HG02884 (cell line): ENCODE results near the gene NEDD4L.

Experiments
- ATAC-seq: cut with Tn5 transposase; IDR thresholded peaks from one replicate; pipeline ENCODE4 v1.9.1; 2021; ENCODE audit warnings: mild to moderate bottlenecking, moderate library complexity; ENCODE audit not compliant: unreplicated experiment

Gene NEDD4L

DNA sequence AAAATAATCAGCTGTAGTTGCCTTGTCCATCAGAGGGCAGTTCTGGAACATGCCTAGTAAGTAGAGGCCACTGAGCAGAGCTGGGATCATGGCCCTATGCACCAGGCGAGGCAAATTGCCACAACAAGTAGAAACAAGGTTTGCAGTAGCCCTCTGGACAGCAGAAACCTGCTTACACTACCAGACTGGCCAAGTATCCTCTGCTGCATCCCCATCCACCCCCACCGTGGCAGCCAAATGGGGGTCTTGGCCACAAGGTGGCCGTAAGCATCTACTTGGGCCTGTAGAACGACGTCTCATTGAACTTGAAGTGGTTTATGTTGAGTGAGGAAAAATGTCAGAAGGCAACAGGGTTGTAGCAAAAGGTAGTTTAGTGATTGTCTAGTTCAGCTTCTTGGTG, 343.7 kb downstream of the NEDD4L start:
- ATAC-seq = no peak

DNA sequence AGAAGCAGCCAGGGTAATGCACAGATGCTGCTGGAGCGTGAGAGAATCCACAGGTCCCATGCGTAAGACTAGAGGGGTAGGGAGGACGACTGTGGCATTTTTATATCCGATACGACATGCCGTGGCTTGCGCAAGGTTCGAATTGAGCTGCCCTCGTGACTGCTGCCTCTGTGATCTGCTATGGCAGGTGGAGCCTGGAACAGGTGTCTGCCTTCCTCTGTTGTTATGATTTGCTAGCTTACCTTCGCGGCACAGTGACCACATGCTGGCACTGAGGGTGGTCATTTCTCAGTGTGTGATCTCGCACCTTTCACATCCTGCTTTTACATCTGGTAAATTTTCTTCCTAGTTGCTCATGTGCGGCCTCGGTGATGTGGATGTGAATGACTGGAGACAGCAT, 344.7 kb downstream of the NEDD4L start:
- no peak for ATAC-seq

DNA sequence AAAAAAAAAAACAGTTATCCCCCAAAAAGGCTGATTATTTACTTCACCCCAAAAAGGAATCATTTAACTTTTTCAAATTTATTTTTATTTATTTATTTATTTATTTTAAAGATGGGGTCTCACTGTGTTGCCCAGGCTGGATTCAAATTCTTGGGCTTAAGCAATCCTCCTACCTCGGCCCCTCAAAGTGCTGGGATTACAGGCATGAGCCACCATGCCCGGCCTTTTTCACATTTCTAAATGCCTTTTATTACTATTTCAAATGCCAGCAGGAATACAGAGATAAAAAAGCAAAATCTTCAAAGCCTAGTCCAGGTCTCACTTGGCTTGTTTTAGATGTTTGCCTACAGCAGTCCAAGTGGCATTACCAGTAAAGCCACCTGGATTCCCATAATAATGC, 345.7 kb downstream of the NEDD4L start:
- ATAC-seq = no peak

DNA sequence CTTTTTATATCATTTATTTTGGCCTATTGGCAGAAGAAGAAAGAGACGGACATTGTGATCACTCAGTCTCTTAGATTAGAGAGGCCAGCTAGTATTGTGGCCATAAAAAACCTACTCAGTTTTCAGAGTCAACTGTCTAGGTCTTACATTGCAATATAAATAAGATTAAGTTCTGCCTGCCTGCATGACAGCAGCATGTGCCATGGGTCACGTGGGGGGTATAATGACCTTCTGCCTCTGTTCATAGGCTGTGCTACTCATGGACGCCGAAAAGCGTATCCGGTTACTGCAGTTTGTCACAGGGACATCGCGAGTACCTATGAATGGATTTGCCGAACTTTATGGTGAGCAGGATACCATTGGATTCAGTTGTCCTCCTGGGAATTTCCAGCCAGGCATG, 346.4 kb downstream of the NEDD4L start:
- no peak for ATAC-seq

DNA sequence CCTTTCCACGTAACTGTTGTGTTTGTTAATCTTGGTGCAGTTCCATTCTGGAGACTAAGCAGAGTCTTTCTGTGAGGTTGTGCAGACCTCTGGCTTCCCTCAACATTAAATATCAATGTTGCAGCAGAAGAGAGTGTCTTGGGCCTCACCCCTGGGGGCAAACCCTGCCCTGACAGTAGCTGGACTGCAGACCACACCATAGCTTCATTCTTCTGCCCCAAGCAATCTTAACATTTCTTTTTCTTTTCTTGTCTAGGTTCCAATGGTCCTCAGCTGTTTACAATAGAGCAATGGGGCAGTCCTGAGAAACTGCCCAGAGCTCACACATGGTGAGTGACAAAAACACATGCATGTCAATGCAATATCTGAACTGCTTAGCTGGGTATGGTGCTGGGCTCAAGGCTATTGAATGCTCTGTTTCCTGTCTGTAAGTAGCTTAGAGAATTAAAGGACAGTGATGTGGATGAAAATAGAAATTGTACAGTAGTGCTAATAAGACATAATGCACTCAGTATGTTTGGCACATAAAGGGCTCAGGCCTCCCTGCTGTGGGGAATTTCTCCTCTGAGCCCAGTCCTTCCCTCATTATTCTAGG, 347.3 kb downstream of the NEDD4L start:
- no peak for ATAC-seq

DNA sequence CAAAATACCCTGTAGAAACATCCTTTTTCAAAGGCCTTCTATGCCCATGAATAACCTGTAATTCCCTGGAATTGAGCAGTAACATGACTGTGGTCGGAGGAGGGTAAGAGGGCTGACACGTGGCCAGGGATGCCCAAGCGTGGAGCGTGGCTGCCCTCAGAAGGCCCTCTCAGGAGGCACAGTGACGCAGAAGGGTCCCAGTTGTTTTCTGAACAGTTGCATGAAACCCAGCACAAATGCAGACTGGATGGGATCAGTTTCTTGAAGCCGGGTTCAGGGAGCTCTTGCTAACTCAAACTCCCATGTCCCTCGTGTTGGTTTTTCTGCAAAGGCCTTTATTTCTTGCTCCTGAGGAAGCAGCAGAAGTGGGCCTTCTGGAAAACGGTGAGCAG, 347.9 kb downstream of the NEDD4L start:
- no peak for ATAC-seq

DNA sequence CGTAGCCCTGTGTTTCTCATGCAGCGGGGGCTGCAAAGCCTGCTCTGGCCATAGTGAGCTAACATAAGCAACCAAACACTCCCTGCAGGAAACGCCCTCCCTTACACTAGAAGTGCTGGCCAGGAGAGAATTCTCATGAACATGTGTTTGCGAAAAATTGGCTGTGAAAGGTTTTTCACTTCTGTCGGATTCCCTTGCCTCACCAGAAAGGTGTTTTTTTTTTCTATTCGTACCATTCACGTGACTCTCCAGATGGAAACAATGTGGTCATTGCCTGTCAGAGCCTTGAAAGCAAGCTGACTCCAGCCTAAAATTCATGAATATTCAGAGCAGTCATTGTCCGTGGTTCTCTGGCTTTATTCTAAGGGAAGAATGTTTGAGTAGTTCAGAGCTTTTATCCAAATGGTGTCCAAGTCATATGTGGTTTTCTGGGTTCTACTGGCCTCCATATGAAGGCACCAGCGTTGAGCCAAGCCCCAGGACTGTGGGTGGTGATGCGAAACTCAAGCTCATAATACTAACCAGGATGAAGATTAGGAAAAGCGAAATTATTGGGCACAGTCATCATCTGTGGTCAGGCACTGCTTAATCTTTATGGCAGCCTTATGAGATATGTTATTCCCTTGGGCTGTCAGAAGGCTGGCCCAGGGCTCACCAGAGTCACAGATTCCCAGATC, 348.4 kb downstream of the NEDD4L start:
- ATAC-seq = no peak

DNA sequence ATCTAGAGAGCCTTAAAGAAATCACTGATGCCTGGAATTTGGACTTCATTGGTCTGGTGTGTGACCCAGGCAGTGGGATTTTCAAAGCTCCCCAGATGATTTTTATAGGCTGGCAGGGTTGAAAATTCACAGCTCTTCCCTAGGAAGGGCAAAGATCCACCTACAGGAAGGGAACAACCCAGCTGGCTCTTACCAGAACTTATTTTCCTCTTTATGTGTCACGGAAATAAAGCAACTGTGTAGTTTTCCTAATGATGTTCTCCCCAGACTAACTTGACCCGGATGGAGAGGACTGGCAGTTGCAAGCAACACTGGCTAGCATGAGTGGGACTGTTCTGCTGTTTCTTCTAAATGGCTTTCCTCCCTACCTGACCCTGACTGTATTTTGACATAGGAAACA, 349.3 kb downstream of the NEDD4L start:
- no peak for ATAC-seq

DNA sequence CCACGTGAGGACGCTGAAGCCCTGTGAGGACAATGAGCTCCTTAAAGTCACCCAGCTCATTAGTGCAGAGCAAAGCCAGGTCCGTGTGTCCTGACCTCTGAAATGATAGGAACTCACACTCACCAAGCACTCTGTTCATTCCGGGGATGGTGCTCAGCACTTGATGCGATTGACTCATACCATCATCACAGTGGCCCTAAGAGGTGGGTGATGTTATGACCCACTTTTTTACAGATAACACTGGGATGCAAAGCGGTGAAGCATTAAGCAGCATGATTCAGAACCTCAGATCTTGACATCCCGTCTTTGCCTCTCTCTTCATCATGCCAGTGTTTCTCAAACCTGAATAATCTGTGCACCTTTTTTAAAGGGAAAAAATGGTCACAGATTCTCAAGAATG, 350.0 kb downstream of the NEDD4L start:
- no peak for ATAC-seq

DNA sequence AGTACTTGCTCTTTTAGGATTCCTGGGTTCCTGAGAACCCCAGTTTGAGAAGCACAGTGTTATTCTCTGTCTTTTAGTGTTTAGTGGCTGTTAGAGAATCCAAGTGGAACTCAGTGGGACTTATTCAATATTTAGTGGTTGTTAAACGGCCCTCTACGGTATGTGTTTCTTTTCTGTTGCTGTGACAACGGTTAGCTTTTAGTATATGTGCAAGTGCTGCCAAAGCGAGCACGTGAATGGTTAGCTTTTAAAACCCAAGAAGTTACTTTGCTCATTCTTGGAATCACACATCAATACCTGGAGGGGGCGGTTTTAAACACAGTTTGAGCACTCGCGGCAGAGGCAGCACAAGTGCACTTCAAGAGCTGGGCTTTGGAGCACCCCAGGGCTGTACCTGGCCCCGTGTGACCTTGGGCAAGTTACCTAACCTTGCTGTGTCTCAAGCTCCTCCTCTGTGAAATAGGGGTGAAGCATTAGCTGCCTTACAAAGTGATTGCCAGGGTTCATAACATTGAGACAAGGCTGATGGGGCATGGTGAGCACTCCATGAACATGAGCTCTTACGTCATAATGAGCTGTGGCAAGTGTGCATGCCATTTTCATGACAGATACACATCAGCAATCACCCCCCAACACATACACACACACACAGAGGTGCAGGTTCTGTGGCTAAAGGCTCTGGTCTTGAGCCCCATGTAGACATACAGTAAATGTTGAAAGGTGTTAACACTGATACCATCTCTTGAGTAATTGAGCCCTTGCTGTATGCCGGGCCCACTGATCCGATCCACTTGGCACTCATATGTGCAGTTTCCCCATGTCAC, 350.8 kb downstream of the NEDD4L start:
- no peak for ATAC-seq

DNA sequence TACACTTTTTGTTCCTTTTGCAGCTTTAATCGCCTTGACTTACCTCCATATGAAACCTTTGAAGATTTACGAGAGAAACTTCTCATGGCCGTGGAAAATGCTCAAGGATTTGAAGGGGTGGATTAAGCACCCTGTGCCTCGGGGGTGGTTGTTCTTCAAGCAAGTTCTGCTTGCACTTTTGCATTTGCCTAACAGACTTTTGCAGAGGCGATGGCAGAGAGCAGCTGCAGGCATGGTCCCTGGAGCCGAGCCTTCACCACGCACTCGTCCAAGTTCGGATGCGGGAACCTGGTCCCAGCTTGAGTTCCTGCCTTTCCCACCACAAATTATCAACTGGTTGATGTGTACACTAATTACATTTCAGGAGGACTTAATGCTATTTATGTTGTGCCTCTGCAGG, 352.1 kb downstream of the NEDD4L start:
- no peak for ATAC-seq

DNA sequence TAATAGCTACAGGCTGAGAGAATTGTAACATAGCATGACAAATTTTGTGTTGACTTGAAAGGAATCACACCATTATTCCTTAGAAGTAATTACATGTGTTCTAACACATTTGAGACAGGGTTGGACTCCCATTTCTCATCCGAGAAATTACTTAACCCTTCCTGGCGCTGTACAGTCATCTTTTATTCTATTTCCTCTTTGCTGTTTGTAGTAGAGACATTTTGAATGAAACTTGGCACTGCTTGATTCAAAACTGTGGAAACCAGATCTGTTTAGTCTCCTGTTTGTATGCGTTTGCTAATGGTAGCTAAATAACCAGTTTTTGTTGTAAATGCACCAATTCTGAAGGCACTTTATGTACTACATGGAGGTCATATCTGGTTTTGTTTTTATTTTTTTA, 352.9 kb downstream of the NEDD4L start:
- ATAC-seq = no peak

DNA sequence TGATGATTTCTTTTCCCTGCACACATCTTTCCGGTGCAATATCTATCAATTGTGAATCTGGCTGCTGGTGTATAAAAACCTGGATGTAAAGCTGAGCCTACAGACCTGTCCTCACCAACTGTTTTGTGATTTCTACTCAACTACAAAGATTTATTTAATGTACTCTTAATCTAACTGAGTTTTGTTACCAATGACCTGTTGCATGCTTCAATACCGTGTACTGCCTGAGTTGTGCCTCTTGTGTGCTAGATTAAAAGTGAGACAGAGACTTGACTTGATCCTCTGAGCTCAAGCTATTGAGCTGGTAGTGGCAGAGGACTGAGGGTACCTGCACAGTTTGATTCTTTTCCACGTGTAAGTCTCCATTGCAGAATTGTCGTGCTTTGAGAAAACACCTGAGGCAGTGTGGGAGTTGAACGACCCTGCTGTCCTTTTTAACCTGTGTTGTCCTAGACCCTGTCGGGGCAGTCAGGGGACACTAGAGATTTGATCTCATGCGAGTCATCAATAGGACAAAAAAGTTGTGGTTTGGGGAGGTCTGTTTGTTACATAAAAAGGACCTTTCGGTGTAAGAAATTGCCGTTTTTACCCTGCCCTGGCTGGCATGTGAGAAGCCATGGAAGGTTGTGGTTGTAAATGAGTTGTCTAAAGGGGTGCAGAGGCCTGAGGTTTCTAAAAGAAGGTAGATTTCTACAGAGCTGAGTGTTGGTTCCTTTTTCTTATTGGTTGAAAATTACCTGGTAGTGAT, 353.5 kb downstream of the NEDD4L start:
- ATAC-seq = no peak

DNA sequence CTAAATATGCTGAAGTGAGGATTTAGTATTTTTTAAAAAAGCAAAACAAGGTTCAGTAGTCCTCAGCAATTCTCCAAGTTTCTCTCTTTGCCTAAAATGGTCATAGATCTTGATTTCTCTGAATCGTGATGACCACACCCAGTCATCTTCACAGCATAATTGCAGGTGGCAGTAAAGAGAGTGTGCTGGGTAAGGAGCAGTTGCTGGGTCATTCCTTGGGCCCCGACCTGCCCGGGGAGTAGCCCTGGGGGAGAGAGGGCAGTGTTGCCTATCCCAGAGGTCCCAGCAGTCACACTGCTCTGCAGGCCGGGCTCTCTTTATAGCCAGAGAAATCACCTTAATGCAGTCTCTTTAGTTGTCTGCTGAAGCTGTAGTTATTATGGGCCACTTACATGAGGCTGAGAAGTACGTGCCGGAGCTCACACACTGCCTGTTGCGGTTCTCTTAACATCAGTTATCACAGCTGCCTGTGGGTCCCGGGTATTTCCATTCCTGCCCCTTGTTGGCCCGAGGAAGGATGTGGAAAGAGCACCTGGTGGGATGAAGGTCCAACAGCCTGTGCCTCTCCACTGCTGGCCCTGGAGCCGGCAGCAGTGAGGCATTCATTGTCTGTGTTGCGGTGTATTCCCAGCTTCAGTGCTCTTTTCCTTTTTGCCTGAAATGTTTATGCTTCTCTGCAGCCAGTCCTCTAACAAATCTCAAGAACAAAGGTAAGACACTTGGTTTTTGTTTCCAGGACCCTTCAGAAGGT, 354.8 kb downstream of the NEDD4L start:
- no peak for ATAC-seq

DNA sequence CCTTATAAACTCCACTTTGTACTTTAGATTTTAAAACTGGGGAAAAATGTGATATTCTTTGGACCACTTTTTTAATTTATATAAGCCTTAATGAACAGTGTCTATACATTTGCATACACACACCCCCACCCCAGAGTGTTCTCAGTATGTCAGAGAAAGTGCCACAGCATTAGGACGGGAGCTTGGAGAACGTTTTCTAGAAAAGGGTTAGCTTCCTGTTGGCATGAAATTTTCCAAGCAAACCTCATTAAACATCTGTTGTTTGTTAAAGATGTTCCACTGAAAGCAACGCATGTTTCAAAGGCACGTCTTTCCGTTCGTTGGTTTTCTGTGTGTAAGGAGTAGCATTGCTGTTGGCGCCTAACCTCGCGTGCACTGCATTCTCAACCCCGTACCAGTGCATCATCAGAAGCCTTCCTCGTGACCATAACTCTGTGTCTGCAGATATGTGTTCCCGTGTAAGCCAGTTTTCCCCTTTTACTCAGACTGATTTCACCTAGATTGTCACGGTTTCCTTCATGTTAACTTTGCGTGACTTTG, 356.4 kb downstream of the NEDD4L start:
- no peak for ATAC-seq

DNA sequence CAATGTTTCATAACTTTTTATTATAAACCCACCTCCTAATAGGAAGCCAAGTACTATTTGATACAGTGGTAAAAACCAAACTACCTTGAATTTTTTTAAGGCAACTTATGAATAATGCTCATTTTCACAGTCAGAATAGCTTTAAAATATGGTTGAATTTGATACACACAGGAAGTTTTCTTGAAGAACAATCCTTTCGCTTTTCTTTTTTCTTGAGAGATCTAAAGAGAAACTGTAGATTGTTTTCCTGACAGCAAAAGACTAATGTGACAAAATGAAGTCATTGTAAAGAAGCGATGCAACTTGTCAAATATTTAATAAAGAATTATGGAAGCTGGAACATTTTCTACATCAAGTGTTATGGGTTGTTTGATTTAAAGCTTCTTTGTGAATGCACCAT, 357.2 kb downstream of the NEDD4L start:
- ATAC-seq = no peak

DNA sequence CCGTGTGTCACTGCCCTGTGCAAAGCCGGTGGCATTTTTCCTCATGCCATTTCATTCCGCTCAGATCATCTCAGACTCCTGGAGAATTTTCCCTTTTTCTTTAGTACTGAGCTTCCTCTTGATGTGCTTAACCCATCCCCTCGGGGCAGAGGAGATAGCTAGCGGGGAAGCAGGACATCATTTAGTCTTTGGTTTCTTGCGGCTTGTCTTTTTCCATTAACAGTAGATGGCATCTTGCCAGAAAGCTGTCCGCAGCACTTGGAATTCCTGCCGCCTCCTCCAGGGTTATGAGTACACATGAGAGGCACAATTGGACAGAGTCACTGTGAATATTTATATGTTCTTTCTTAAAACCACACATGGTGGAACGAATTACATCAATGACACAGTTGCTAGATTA, 358.2 kb downstream of the NEDD4L start:
- ATAC-seq = no peak

DNA sequence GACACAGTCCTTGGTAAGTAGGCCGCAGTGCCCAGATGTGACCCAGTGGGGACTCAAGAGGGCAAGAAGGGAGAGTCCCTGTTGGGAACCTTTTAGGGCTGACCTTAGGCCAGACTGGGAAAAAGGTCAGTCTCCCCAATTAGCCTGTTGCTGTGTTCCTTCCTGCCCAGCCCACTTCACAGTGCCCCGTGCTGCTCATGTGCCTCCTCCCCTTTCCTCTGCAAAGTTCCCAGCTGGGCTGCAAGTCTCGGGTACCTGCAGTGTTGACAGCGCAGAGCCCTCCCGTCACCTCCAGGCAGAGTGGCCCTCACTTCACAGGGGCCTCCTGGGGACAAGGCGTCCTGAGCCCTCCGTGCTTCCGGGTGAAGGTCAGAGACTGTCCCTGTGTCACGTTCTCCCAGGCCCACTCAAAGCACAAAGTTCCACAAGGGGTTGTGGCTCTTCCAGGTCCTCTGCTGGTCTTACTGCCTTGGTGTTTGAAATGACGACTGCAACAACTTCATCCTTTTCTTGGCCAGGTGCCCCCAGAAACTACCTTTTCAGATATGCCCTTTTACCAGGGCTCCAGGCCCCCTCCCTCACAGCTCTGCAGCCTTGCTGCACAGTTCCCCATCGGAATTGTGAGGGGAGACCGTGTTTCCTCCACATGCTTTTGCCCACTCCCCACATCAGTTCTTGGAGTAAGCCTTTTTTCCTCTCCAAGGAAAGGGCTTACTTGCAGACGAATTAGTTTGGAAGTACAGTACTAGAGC, 359.1 kb downstream of the NEDD4L start:
- ATAC-seq = no peak

DNA sequence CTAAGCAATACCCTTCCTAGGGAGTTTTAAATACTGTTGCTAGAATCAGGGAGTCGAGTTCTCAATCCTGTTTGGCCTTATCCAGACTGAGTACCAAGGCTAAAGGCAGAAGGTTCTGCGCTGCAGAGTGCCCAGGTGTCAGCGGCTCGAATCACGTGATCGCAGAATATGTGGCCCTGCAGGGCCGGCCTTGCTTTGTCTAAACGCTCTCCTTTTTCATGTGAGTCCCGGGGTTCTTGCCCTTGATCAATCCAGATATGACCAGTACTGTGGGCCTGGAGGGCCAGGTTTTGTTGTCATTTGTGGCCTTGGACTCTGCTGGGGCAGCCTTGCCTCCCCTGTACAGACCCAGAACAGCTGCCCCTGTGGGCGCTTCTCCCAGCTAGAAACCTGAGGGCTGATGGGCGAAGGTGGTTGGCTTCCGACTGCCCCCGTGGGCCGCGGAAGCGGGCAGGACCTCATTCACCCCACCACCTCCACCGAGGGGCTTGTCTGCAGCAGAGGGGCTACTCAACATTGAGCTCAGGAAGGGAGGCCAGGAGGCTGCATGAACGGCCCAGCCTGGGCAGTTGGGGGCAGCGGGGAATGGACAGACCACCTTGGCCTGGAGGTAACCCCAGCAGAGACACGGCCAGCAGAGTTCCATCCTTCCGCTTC, 359.9 kb downstream of the NEDD4L start:
- ATAC-seq = no peak
